Endothelial cell of umbilical vein (primary cell): ENCODE data around the gene EIF3A. TPM values are rescaled to one million over a fixed set of nuclear protein-coding genes. Genes with fewer than 3 reads are reported as not detected.

Experiments used
- BruUV-seq: library from RNA; stranded (reverse); fragments of 400-500 nt; replicated peaks from 2 replicates; lab custom pipeline; 2021; lab: Mats Ljungman, UMichigan
- CTCF ChIA-PET: fragments of 300-600, 350-600 bp; sonication (Branson Sonifier 250); formaldehyde crosslinking; loops from one replicate; lab custom pipeline; 2021; ENCODE audit warnings: antibody characterized with exemption, inconsistent platforms; lab: Charles Lee
- POLR2A ChIA-PET: fragments of 300-600, 350-600 bp; sonication (Branson Sonifier 250); formaldehyde crosslinking; loops from one replicate; lab custom pipeline; 2021; ENCODE audit warnings: antibody characterized with exemption, inconsistent platforms; lab: Charles Lee
- DNase-seq: peaks from one replicate; pipeline ENCODE4 v3.0.0-alpha.2; 2011; ENCODE audit warnings: low read depth, low spot score
- FAIRE-seq: peaks from 2 replicates; lab custom pipeline; 2011; peaks lifted over from hg19 to GRCh38; lab: Jason Lieb, UNC
- H2AFZ ChIP-seq: 2 replicates; pipeline ENCODE4 v1.6.0; 2012; ENCODE audit warnings: low read depth, low read length, control low read depth, inconsistent platforms
- H3K27ac ChIP-seq: 2 replicates; pipeline ENCODE4 v1.5.1; 2011; ENCODE audit warnings: low read depth, mild to moderate bottlenecking, control low read depth, low read length, moderate library complexity; ENCODE audit not compliant: insufficient read depth
- H3K27me3 ChIP-seq, 2 experiments: 2 replicates each; pipeline versions ENCODE4 v1.6.0 to v1.6.1; 2011; ENCODE audit warnings: low read length in 2 of 2, mixed read lengths in 1 of 2; ENCODE audit not compliant: control insufficient read depth in 2 of 2, insufficient read depth in 2 of 2
- H3K36me3 ChIP-seq, 2 experiments: 2 replicates in 1 of 2; 3 replicates in 1 of 2; pipeline ENCODE4 v1.5.1; 2011; ENCODE audit warnings: low read length in 2 of 2, mild to moderate bottlenecking in 1 of 2, moderate library complexity in 1 of 2; ENCODE audit not compliant: control insufficient read depth in 2 of 2, insufficient read depth in 2 of 2; ENCODE audit errors: extremely low read depth in 1 of 2
- H3K4me1 ChIP-seq: 3 replicates; pipeline ENCODE4 v1.5.1; 2011; ENCODE audit warnings: mild to moderate bottlenecking, low read length; ENCODE audit not compliant: control insufficient read depth, insufficient read depth; ENCODE audit errors: extremely low read depth
- H3K4me2 ChIP-seq: 2 replicates; pipeline ENCODE4 v1.6.1; 2011; ENCODE audit warnings: low read length, control low read depth, mixed read lengths; ENCODE audit not compliant: insufficient read depth
- H3K4me3 ChIP-seq, 3 experiments: fragments of 200-600 bp in 1 of 3; sonication (generic), shearing (Covaris generic) in 1 of 3; replicated peaks in 1 of 3; 2 replicates each; pipeline ENCODE4 v1.5.1; 2011 to 2016; ENCODE audit warnings: control low read depth in 3 of 3, low read length in 3 of 3, mild to moderate bottlenecking in 2 of 3, inconsistent platforms in 1 of 3, low read depth in 1 of 3, moderate library complexity in 1 of 3; ENCODE audit not compliant: insufficient read depth in 1 of 3
- H3K79me2 ChIP-seq: 2 replicates; pipeline ENCODE4 v1.6.0; 2012; ENCODE audit warnings: low read length, inconsistent platforms; ENCODE audit not compliant: control insufficient read depth, insufficient read depth
- H3K9ac ChIP-seq: replicated peaks from 2 replicates; pipeline ENCODE3; 2011; ENCODE audit warnings: low read length, control low read depth; ENCODE audit not compliant: insufficient read depth; ENCODE audit errors: extremely low read depth
- H3K9me1 ChIP-seq: replicated peaks from 3 replicates; pipeline ENCODE4 v1.6.0; 2011; ENCODE audit warnings: mild to moderate bottlenecking, low read length; ENCODE audit not compliant: control insufficient read depth, insufficient read depth; ENCODE audit errors: extremely low read depth
- H3K9me3 ChIP-seq: replicated peaks from 2 replicates; pipeline ENCODE4 v1.5.1; 2012; ENCODE audit warnings: low read length, inconsistent platforms; ENCODE audit not compliant: control insufficient read depth, insufficient read depth
- H4K20me1 ChIP-seq: replicated peaks from 2 replicates; pipeline ENCODE3; 2011; ENCODE audit warnings: mild to moderate bottlenecking, low read length; ENCODE audit not compliant: control insufficient read depth, insufficient read depth; ENCODE audit errors: extremely low read depth
- CTCF ChIP-seq, 2 donors: IDR thresholded peaks; 1 replicate in 1 of 2; 2 replicates in 1 of 2; pipeline ENCODE4 v1.5.1; 2011; ENCODE audit warnings: low read length in 2 of 2, mild to moderate bottlenecking in 2 of 2, moderate library complexity in 2 of 2, control low read depth in 1 of 2, inconsistent platforms in 1 of 2, low read depth in 1 of 2; ENCODE audit not compliant: insufficient read depth in 1 of 2; ENCODE audit errors: extremely low read depth in 1 of 2
- EZH2 ChIP-seq: IDR thresholded peaks from 2 replicates; pipeline ENCODE4 v1.6.1; 2012; ENCODE audit warnings: borderline replicate concordance, low read depth, mild to moderate bottlenecking, moderate library complexity, low read length, inconsistent platforms; ENCODE audit not compliant: severe bottlenecking
- FOS ChIP-seq: IDR thresholded peaks from 2 replicates; pipeline ENCODE4 v1.6.1; 2011; ENCODE audit warnings: mild to moderate bottlenecking, low read length, moderate library complexity, borderline replicate concordance; ENCODE audit not compliant: insufficient read depth
- GATA2 ChIP-seq: IDR thresholded peaks from 2 replicates; pipeline ENCODE4 v1.7.0; 2011; ENCODE audit warnings: low read depth, mild to moderate bottlenecking, moderate library complexity, mixed read lengths, low read length; ENCODE audit not compliant: insufficient read length, insufficient read depth
- JUN ChIP-seq: IDR thresholded peaks from 2 replicates; pipeline ENCODE4 v1.6.1; 2011; ENCODE audit warnings: borderline replicate concordance, low read depth; ENCODE audit not compliant: insufficient read length, insufficient read depth
- MAX ChIP-seq: IDR thresholded peaks from 2 replicates; pipeline ENCODE4 v1.6.1; 2011; ENCODE audit not compliant: insufficient read depth, insufficient read length
- MYC ChIP-seq: IDR thresholded peaks from one replicate; pipeline ENCODE4 v1.6.1; 2011; ENCODE audit warnings: mild to moderate bottlenecking, low read depth, low read length
- dilution Hi-C: fragments of 300-500 bp; cut with MboI; formaldehyde crosslinking; loops from one replicate; pipeline ENCODE4 v1.15.0; 2019; ENCODE audit warnings: low sequenced_read_pairs; ENCODE audit not compliant: extremely low pct_ligation_motif_present
- intact Hi-C: fragments of 100-400 bp; cut with micrococcal nuclease; formaldehyde crosslinking; loops from one replicate; pipeline ENCODE4 v1.10.0; 2022
- polyA plus RNA-seq, 4 experiments: library from polyadenylated mRNA; depleted of rRNA in 3 of 4; stranded (reverse) in 3 of 4; unstranded in 1 of 4; fragments of >200 nt; gene quantifications; 2 replicates each; pipeline versions ENCODE4 v1.2.1 to v1.2.3, GENCODE V29; 2011 to 2012; ENCODE audit warnings: missing spikeins in 1 of 4
- total RNA-seq: library from RNA; stranded (reverse); gene quantifications from 2 replicates; pipeline ENCODE4 v1.2.3, GENCODE V29; 2021

EIF3A gene
- total and polyA plus RNA-seq, 2 donors (not counting 3 experiments of a cell fraction or from before 2014, with no cell fraction given) = 27.6 to 159 TPM

DNA sequence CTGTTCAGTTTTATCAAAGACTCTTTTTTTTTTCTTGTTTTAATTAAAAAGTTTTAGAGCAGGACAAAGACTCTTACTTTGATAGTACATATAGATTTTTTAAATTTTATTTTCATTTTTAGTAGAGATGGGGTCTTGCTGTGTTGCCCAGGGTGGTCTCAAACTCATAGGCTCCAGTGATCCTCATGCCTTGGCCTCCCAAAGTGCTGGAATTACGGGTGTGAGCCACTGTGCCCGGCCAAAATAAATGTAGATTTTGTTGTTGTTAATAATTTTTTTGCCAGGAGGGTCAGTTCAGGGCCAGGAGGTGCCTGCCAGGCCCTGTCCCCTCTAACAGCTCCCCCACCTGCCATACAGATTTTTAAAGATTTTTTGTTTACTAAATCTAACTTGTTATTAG is 40.3 kb upstream of the EIF3A start:
- intact Hi-C loops (no loop called here), dilution Hi-C loops (no loop called here)
- no TSS peak for BruUV-seq
- Histone ChIP-seq H3K27ac (no peak overlapping the region), H3K9ac (no peak overlapping the region), H3K36me3 (peaks cover 9 to 16% of the 10 kb centered on the region in 2 experiments), H2AFZ (no peak overlapping the region), H3K9me3 (no peaks in the 10 kb centered on the region), H3K4me1 (no peaks in the 10 kb centered on the region), H3K27me3 (no peaks in the 10 kb centered on the region), H3K9me1 (no peaks in the 10 kb centered on the region), H3K4me2 (no peak overlapping the region), H3K79me2 (no peaks in the 10 kb centered on the region), H3K4me3 (no peak overlapping the region), H4K20me1 (no peaks in the 10 kb centered on the region)
- DNase-seq (no peak), FAIRE-seq (no peak)
- CTCF ChIA-PET = no interaction called here
- POLR2A ChIA-PET = no interaction called here
- no peak for TF ChIP-seq GATA2
- TF ChIP-seq JUN = no peak
- TF ChIP-seq MYC = no peak
- TF ChIP-seq MAX = no peak
- TF ChIP-seq CTCF (IDR thresholded peaks at IDR 0.05; ENCODE audit: extremely low read depth in 1 of 2, insufficient read depth in 1 of 2, low read depth in 1 of 2, low read length in 2 of 2) = no peak
- TF ChIP-seq EZH2 = no peak
- TF ChIP-seq FOS = no peak
